B cell (primary cell): ENCODE data around the gene NRL.
"Not testable (repeated sequence)": the region's sequence is repeated elsewhere in the genome, so short reads cannot be mapped to it uniquely, and the experiment has no call there.

Source experiments
- EZH2 ChIP-seq: IDR thresholded peaks from 2 replicates; pipeline ENCODE4 v1.6.1; 2012; ENCODE audit warnings: borderline replicate concordance, low read depth, mild to moderate bottlenecking, moderate library complexity, low read length; ENCODE audit not compliant: insufficient read depth, poor library complexity, severe bottlenecking
- TF ChIP-seq, protein P1 (sequence below): fragments of 200-600 bp; IDR thresholded peaks from one replicate; pipeline ENCODE4 v1.8.0; 2022; ENCODE audit warnings: antibody characterized with exemption, mild to moderate bottlenecking

DNA sequence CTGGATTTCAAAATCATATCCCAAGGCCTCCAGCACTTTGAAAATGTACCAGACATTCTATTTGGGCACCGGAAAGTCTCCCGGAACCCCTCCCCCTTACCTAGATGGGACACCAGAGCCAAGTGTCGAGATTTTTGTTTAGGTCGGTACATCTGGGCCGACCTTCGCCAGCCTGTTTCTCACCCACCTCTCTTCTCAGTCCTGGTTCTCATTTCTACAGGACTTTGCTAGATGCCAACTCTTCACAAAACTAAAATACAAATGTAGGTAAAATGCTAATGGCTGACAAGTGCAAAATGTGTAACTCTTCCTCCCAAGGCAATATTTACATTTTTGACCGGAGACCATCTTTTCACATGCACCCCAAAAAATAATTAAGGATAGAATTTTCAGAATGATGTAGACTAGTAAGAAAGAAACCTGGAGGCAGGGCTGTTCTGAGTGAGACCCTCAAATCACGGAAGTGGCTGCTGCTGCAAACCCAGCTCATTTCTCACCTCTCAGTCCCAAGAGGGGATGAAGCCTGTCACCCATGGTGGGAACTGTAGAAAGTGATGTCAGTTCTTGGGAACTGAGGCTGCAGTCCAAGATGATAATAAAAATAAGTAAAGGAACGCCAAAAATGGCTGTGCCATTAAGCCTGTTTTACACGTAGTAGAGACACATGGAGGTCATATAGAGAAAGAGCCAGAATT lies 77.6 kb downstream of the NRL start:
- TF ChIP-seq, protein P1, sequence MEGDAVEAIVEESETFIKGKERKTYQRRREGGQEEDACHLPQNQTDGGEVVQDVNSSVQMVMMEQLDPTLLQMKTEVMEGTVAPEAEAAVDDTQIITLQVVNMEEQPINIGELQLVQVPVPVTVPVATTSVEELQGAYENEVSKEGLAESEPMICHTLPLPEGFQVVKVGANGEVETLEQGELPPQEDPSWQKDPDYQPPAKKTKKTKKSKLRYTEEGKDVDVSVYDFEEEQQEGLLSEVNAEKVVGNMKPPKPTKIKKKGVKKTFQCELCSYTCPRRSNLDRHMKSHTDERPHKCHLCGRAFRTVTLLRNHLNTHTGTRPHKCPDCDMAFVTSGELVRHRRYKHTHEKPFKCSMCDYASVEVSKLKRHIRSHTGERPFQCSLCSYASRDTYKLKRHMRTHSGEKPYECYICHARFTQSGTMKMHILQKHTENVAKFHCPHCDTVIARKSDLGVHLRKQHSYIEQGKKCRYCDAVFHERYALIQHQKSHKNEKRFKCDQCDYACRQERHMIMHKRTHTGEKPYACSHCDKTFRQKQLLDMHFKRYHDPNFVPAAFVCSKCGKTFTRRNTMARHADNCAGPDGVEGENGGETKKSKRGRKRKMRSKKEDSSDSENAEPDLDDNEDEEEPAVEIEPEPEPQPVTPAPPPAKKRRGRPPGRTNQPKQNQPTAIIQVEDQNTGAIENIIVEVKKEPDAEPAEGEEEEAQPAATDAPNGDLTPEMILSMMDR: not testable (repeated sequence)
- not testable (repeated sequence) for TF ChIP-seq EZH2
